Esophagus mucosa (tissue), 1 donor: Measurements from ENCODE around the gene MRPL9. TPM values are rescaled to one million over a fixed set of nuclear protein-coding genes. Genes with fewer than 3 reads are reported as not detected.
A peak's percentile ranks its signal among the peaks of the same experiment; 100 is the strongest.

Experiments used
- ATAC-seq: fragments of 200-7000 bp; cut with Tn5 transposase; one replicate; pipeline ENCODE4 v1.9.1; 2020
- total RNA-seq: library from RNA; stranded (reverse); gene quantifications from one replicate; pipeline ENCODE4 v1.2.4, GENCODE V29; 2023
- donor health status: DM: yes; HTN: yes; CAD: no.

The MRPL9 gene
- total RNA-seq, result 72.0 TPM

GRCh38 chr1:151762941-151763921 is at the start of gene MRPL9:
Gene MRPL9, minus strand, starts transcription at chr1:151763496. Its CDS starts 17 bp downstream, at chr1:151763479.
- ATAC-seq, result peak; percentile 92

- no peak for ATAC-seq
Observed at GRCh38 chr1:151811181-151811580, 47.9 kb upstream of the MRPL9 start.

GRCh38 chr1:151809985-151810556 is 46.8 kb upstream of the MRPL9 start:
- no peak for ATAC-seq

- ATAC-seq, result no peak
Observed at GRCh38 chr1:151809290-151809984, 46.1 kb upstream of the MRPL9 start.

- ATAC-seq, result no peak
Observed at GRCh38 chr1:151807766-151808165, 44.5 kb upstream of the MRPL9 start.

- ATAC-seq, result no peak
Observed at GRCh38 chr1:151807131-151807530, 43.8 kb upstream of the MRPL9 start.

- no peak for ATAC-seq
Observed at GRCh38 chr1:151806170-151806569, 42.9 kb upstream of the MRPL9 start.

- no peak for ATAC-seq
Observed at GRCh38 chr1:151805066-151805820, 41.9 kb upstream of the MRPL9 start, which contains the start of gene LINGO4. Gene LINGO4, minus strand, starts transcription at chr1:151805419. Its CDS starts 2,715 bp downstream, at chr1:151802704.

GRCh38 chr1:151803915-151804314 is 40.6 kb upstream of the MRPL9 start:
- ATAC-seq, result no peak

GRCh38 chr1:151803164-151803563 is 39.9 kb upstream of the MRPL9 start:
- peak; percentile 9 for ATAC-seq

- no peak for ATAC-seq
Observed at GRCh38 chr1:151802372-151802771, 39.1 kb upstream of the MRPL9 start.

- ATAC-seq, result no peak
Observed at GRCh38 chr1:151801846-151802245, 38.5 kb upstream of the MRPL9 start.

GRCh38 chr1:151801310-151801820 is 38.1 kb upstream of the MRPL9 start:
- no peak for ATAC-seq

- ATAC-seq, result no peak
Observed at GRCh38 chr1:151800830-151801229, 37.5 kb upstream of the MRPL9 start.

GRCh38 chr1:151799179-151800022 is 36.1 kb upstream of the MRPL9 start:
- no peak for ATAC-seq

- no peak for ATAC-seq
Observed at GRCh38 chr1:151798571-151798970, 35.3 kb upstream of the MRPL9 start.

- no peak for ATAC-seq
Observed at GRCh38 chr1:151790940-151791651, 27.8 kb upstream of the MRPL9 start.

- ATAC-seq, result peak; percentile 100
Observed at GRCh38 chr1:151790071-151790939, 27.0 kb upstream of the MRPL9 start, which contains the start of gene TDRKH. Gene TDRKH, minus strand, starts transcription at chr1:151790500. Its CDS starts 7,478 bp downstream, at chr1:151783022.

- ATAC-seq, result no peak
Observed at GRCh38 chr1:151787689-151788088, 24.4 kb upstream of the MRPL9 start.
